Stimulated activated CD8-positive, alpha-beta memory T cell treated with anti-CD3 and anti-CD28 coated beads, Interleukin-12 subunit alpha, Interleukin-12 subunit beta, amount 100 ng/mL, for 1 hour (primary cell): Measurements from ENCODE around the gene ACOT8.

Source experiments
- DNase-seq: peaks from one replicate; pipeline ENCODE4 v3.0.0-alpha.2; 2020; ENCODE audit warnings: low read depth

Gene ACOT8

GRCh38 chr20:45792317-45793118, 64.7 kb downstream of the ACOT8 start:
- no peak for DNase-seq
